HepG2 (cell line): Measurements from ENCODE around the gene UBFD1. TPM values are rescaled to one million over a fixed set of nuclear protein-coding genes. Genes with fewer than 3 reads are reported as not detected.

Experiments
- ATAC-seq: fragments of 200-7000 bp; cut with Tn5 transposase; 3 replicates; pipeline ENCODE4 v1.9.1; 2020; ENCODE audit warnings: mild to moderate bottlenecking, moderate library complexity
- BruUV-seq: library from RNA; stranded (reverse); fragments of 400-500 nt; replicated peaks from 2 replicates; lab custom pipeline; 2021; lab: Mats Ljungman, UMichigan
- CTCF ChIA-PET: fragments of 300-600 bp; formaldehyde crosslinking; extraction: SDS; loops from one replicate; lab custom pipeline; 2021; ENCODE audit warnings: low total read pairs, inconsistent platforms, low intra/inter-chr PET ratio; lab: Yijun Ruan, JAX
- POLR2A ChIA-PET: fragments of 350-600 bp; sonication (Branson Sonifier 250); formaldehyde crosslinking; loops from one replicate; lab custom pipeline; 2020; ENCODE audit warnings: antibody characterized with exemption, inconsistent platforms; lab: Yijun Ruan, JAX
- DNase-seq: peaks from one replicate; pipeline ENCODE4 v3.0.0-alpha.2; 2015; ENCODE audit warnings: low spot score
- FAIRE-seq: peaks from 3 replicates; lab custom pipeline; 2011; peaks lifted over from hg19 to GRCh38; lab: Jason Lieb, UNC
- H2AFZ ChIP-seq: one replicate; pipeline ENCODE4 v1.6.1; 2011; ENCODE audit warnings: low read length, inconsistent platforms
- H3K27ac ChIP-seq: fragments of 300-600 bp; 3 replicates; pipeline ENCODE4 v1.8.0; 2011; ENCODE audit warnings: mixed run types, mild to moderate bottlenecking, mixed read lengths, low read length, inconsistent platforms; ENCODE audit not compliant: insufficient read depth; ENCODE audit errors: extremely low read length
- H3K27me3 ChIP-seq, 2 experiments: fragments of 200-600 bp in 1 of 2; 2 replicates in 1 of 2; 3 replicates in 1 of 2; pipeline versions ENCODE4 v1.6.0 to v1.8.0; 2011; ENCODE audit warnings: low read length in 2 of 2, mild to moderate bottlenecking in 2 of 2, moderate library complexity in 2 of 2, inconsistent platforms in 1 of 2; ENCODE audit not compliant: insufficient read depth in 2 of 2, control insufficient read depth in 1 of 2
- H3K36me3 ChIP-seq, 2 experiments: fragments of 200-600 bp in 1 of 2; replicated peaks in 1 of 2; 2 replicates in 1 of 2; 3 replicates in 1 of 2; pipeline versions ENCODE4 v1.5.1 to v1.8.0; 2011; ENCODE audit warnings: low read length in 2 of 2, inconsistent platforms in 1 of 2; ENCODE audit not compliant: insufficient read depth in 2 of 2, control insufficient read depth in 1 of 2
- H3K4me1 ChIP-seq: 2 replicates; pipeline ENCODE4 v1.5.1; 2012; ENCODE audit warnings: low read length, inconsistent platforms; ENCODE audit not compliant: insufficient read depth
- H3K4me2 ChIP-seq: 2 replicates; pipeline ENCODE4 v1.6.0; 2011; ENCODE audit warnings: low read depth, low read length, inconsistent platforms
- H3K4me3 ChIP-seq, 3 experiments: fragments of 200-600 bp in 1 of 3; sonication (generic), shearing (Covaris generic) in 1 of 3; replicated peaks in 1 of 3; 2 replicates each; pipeline ENCODE4 v1.5.1; 2011 to 2016; ENCODE audit warnings: low read length in 3 of 3, inconsistent platforms in 2 of 3, low read depth in 2 of 3, mild to moderate bottlenecking in 2 of 3, control low read depth in 1 of 3, mixed read lengths in 1 of 3; ENCODE audit not compliant: insufficient read depth in 1 of 3
- H3K79me2 ChIP-seq: one replicate; pipeline ENCODE4 v1.6.1; 2011; ENCODE audit warnings: low read length, inconsistent platforms; ENCODE audit not compliant: insufficient read depth
- H3K9ac ChIP-seq: 2 replicates; pipeline ENCODE4 v1.6.0; 2011; ENCODE audit warnings: mild to moderate bottlenecking, low read depth, low read length, inconsistent platforms; ENCODE audit not compliant: insufficient read depth
- H3K9me3 ChIP-seq: 2 replicates; pipeline ENCODE4 v1.5.1; 2012; ENCODE audit warnings: mild to moderate bottlenecking, low read length
- H4K20me1 ChIP-seq: 2 replicates; pipeline ENCODE4 v1.6.0; 2011; ENCODE audit warnings: inconsistent platforms, mild to moderate bottlenecking, low read length, moderate library complexity; ENCODE audit not compliant: insufficient read depth
- HMGA1 ChIP-seq: sonication (generic); formaldehyde crosslinking; conservative IDR thresholded peaks from 2 replicates; pipeline ENCODE4 v1.4.0; 2020; ENCODE audit warnings: missing genetic modification reagents
- LCORL ChIP-seq, 2 experiments: fragments of 450-650 bp in 1 of 2; sonication (generic) in 1 of 2; formaldehyde crosslinking in 1 of 2; IDR thresholded peaks; 2 replicates each; pipeline versions ENCODE4 v1.5.0 to v1.6.1; 2017 to 2020; ENCODE audit warnings: antibody characterized with exemption in 1 of 2, missing genetic modification reagents in 1 of 2
- MAF1 ChIP-seq: sonication (generic); formaldehyde crosslinking; IDR thresholded peaks from 2 replicates; pipeline ENCODE4 v1.5.0; 2020; ENCODE audit warnings: missing genetic modification reagents, borderline replicate concordance
- MEIS1 ChIP-seq: sonication (generic); formaldehyde crosslinking; IDR thresholded peaks from 2 replicates; pipeline ENCODE4 v1.9.0; 2021; ENCODE audit warnings: mild to moderate bottlenecking, missing genetic modification reagents, moderate library complexity, borderline replicate concordance
- RBFOX2 ChIP-seq: fragments of 200-400 bp; formaldehyde crosslinking; IDR thresholded peaks from 2 replicates; pipeline ENCODE4 v1.6.1; 2017; ENCODE audit warnings: low read depth, mild to moderate bottlenecking, low read length
- REXO4 ChIP-seq: sonication (generic); formaldehyde crosslinking; IDR thresholded peaks from 2 replicates; pipeline ENCODE4 v1.8.0; 2022; ENCODE audit warnings: missing genetic modification reagents, mild to moderate bottlenecking, borderline replicate concordance
- RNF2 ChIP-seq: fragments of 450-650 bp; conservative IDR thresholded peaks from 2 replicates; pipeline ENCODE4 v1.6.1; 2016; ENCODE audit warnings: low read depth
- SRF ChIP-seq: IDR thresholded peaks from 2 replicates; pipeline ENCODE4 v1.6.1; 2011; ENCODE audit warnings: mild to moderate bottlenecking, low read depth, low read length, moderate library complexity
- ZC3H13 ChIP-seq: sonication (generic); formaldehyde crosslinking; IDR thresholded peaks from 2 replicates; pipeline ENCODE4 v1.8.1; 2023; ENCODE audit warnings: mild to moderate bottlenecking, missing genetic modification reagents, moderate library complexity
- ZFP41 ChIP-seq: sonication (generic); formaldehyde crosslinking; IDR thresholded peaks from 2 replicates; pipeline ENCODE4 v1.4.0; 2020; ENCODE audit warnings: mild to moderate bottlenecking, missing genetic modification reagents, borderline replicate concordance
- ZNF143 ChIP-seq: sonication (generic); formaldehyde crosslinking; IDR thresholded peaks from 2 replicates; pipeline ENCODE4 v1.4.0; 2020; ENCODE audit warnings: missing genetic modification reagents
- ZNF34 ChIP-seq: sonication (generic); formaldehyde crosslinking; IDR thresholded peaks from 2 replicates; pipeline ENCODE4 v1.4.0; 2020; ENCODE audit warnings: mild to moderate bottlenecking, missing genetic modification reagents, borderline replicate concordance
- ZNF607 ChIP-seq: sonication (generic); formaldehyde crosslinking; IDR thresholded peaks from 2 replicates; pipeline ENCODE4 v1.5.1; 2020; ENCODE audit warnings: missing genetic modification reagents, mild to moderate bottlenecking, borderline replicate concordance
- ZSCAN29 ChIP-seq: sonication (generic); formaldehyde crosslinking; conservative IDR thresholded peaks from 2 replicates; pipeline ENCODE4 v1.4.0; 2020; ENCODE audit warnings: mild to moderate bottlenecking, missing genetic modification reagents
- WGBS: methylation state at CpG from one replicate; pipeline ENCODE4 v1.1.6; 2017; ENCODE audit warnings: low lambda C conversion rate; 5-methylcytosine and 5-hydroxymethylcytosine counted together
- in situ Hi-C: cut with HindIII; loops from 2 replicates; pipeline ENCODE4 v1.10.0; 2017; ENCODE audit warnings: low pct_unique_long_range_greater_than_20kb; ENCODE audit not compliant: extremely low pct_ligation_motif_present
- intact Hi-C: fragments of 100-400 bp; cut with micrococcal nuclease; formaldehyde crosslinking; loops from one replicate; pipeline ENCODE4 v1.10.0; 2022; ENCODE audit not compliant: unreplicated experiment
- polyA plus RNA-seq, 8 experiments: library from polyadenylated mRNA; depleted of rRNA in 3 of 8; stranded (reverse) in 7 of 8; unstranded in 1 of 8; fragments of >200 nt; fragmentation: Illumina TruSeq in 4 of 8; extraction: Trizol in 4 of 8; gene quantifications; 2 replicates each; pipeline versions ENCODE4 v1.2.1 to v1.2.3, GENCODE V29; 2011 to 2016; ENCODE audit warnings: low read depth in 4 of 8, missing spikeins in 1 of 8, mixed read lengths in 1 of 8; ENCODE audit not compliant: insufficient read depth in 1 of 8
- total RNA-seq, 5 experiments: library from RNA; depleted of rRNA; stranded (reverse); fragments of >200 nt; fragmentation: Illumina TruSeq; extraction: Trizol; gene quantifications; 2 replicates each; pipeline ENCODE4 v1.2.3, GENCODE V29; 2016; ENCODE audit warnings: low read depth in 1 of 5
- TF ChIP-seq, protein P1 (sequence below): sonication (generic); formaldehyde crosslinking; IDR thresholded peaks from 2 replicates; pipeline ENCODE4 v1.8.0; 2023; ENCODE audit warnings: mild to moderate bottlenecking, missing genetic modification reagents

Gene UBFD1
- total and polyA plus RNA-seq, 2 of the 13 experiments (the other 11 are each of a cell fraction or from before 2014, with no cell fraction given): 100 to 111 TPM

DNA sequence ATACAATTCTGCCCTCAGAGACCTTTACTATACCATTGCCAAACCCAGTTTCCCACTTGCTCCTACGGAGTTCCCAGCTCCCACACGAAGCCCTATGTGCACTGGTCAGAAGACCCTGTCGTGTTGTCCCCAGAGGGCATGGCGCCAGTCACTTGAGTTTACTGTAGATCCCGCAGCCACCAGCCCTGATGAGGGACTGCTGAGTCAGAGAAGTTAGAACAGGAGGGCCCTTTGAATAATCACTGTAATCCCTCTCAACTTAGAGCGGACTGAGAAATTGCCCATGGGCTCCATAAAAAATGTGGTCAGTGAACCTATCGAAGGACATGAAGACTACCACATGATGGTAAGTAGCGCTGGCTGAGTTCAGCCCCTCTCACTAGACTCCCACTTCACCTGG, 9.2 kb downstream of the UBFD1 start (continued):
- TF ChIP-seq REXO4 (CRISPR knock-in tag): no peak

DNA sequence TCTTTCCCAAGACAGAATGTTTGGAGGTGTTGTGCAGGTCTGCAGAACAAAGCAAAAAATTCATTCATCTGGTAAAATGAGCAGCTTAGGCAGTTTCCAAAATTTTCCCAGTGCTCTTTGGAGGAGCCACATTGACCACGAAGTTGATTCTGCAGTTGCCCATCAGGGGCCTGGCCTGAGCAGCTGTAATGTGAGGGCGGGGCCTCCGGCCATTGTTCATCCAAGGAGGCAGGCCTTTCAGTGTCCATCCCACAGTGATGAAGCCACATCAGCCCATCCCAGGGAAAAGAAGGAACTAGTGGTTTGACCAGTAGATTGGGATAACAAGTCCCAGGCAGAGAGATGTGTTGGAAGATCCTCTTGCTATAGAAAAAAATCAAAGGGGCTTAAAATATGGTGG, 10.1 kb downstream of the UBFD1 start:
- POLR2A ChIA-PET: interaction anchor here (0.7 to 2.3 kb wide), 2 partner anchors 10 kb away, joined by 3 to 7 read pairs; partner anchors contain the start of genes EARS2 and UBFD1
- Histone ChIP-seq H3K9ac (no peak overlapping the region), H3K4me2 (no peak overlapping the region), H2AFZ (no peak overlapping the region), H3K79me2 (no peaks in the 10 kb centered on the region), H3K36me3 (peaks cover 60 to 96% of the 10 kb centered on the region in 2 experiments), H3K4me1 (no peaks in the 10 kb centered on the region), H4K20me1 (peaks cover 5% of the 10 kb centered on the region; the same call in 1 of the 2 replicates), H3K4me3 (no peak overlapping the region), H3K27ac (no peak overlapping the region), H3K27me3 (no peaks in the 10 kb centered on the region), H3K9me3 (no peaks in the 10 kb centered on the region)
- 98% methylated on average over 3 of the region's 3 CpGs for WGBS
- CTCF ChIA-PET: no interaction called here
- no peak for TF ChIP-seq ZNF34 (CRISPR knock-in tag)
- no peak for TF ChIP-seq LCORL (IDR thresholded peaks at IDR 0.05)
- no peak for TF ChIP-seq LCORL (CRISPR knock-in tag; IDR thresholded peaks at IDR 0.05)
- no peak for TF ChIP-seq SRF
- TF ChIP-seq RNF2: no peak
- TF ChIP-seq ZSCAN29: no peak
- no peak for TF ChIP-seq HMGA1 (CRISPR knock-in tag)
- no peak for TF ChIP-seq MEIS1 (CRISPR knock-in tag)
- TF ChIP-seq ZNF607 (CRISPR knock-in tag): no peak
- TF ChIP-seq, protein P1, sequence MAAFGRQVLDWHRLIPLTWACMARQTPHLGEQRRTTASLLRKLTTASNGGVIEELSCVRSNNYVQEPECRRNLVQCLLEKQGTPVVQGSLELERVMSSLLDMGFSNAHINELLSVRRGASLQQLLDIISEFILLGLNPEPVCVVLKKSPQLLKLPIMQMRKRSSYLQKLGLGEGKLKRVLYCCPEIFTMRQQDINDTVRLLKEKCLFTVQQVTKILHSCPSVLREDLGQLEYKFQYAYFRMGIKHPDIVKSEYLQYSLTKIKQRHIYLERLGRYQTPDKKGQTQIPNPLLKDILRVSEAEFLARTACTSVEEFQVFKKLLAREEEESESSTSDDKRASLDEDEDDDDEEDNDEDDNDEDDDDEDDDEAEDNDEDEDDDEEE (CRISPR knock-in tag): no peak
- TF ChIP-seq ZC3H13: no peak
- TF ChIP-seq ZNF143 (CRISPR knock-in tag): no peak
- no peak for TF ChIP-seq MAF1 (CRISPR knock-in tag)
- no peak for TF ChIP-seq ZFP41 (CRISPR knock-in tag)
- no peak for TF ChIP-seq RBFOX2
- intact Hi-C loops (no loop called here), in situ Hi-C loops (no loop called here)
- FAIRE-seq: no peak
- DNase-seq: no peak
- TSS peak; percentile 6 for BruUV-seq
- ATAC-seq: peak; percentile 27
